ENCODE data around the gene RGL1.
"Not testable (repeated sequence)": the region's sequence is repeated elsewhere in the genome, so short reads cannot be mapped to it uniquely, and the experiment has no call there.

RGL1 gene

GRCh38 chr1:183785921-183786320 is 19.0 kb upstream of the RGL1 start:
- not testable (repeated sequence) for DNase-seq (ENCODE audit: low read depth, low spot score)

- DNase-seq (ENCODE audit: low read depth, low spot score): no peak
Measured at GRCh38 chr1:183787704-183788103, 17.2 kb upstream of the RGL1 start.

- no peak for DNase-seq (ENCODE audit: low read depth, low spot score)
Measured at GRCh38 chr1:183791319-183791718, 13.6 kb upstream of the RGL1 start.

- no peak for DNase-seq (ENCODE audit: low read depth, low spot score)
Measured at GRCh38 chr1:183792300-183792699, 12.6 kb upstream of the RGL1 start.

- no peak for DNase-seq (ENCODE audit: low read depth, low spot score)
Measured at GRCh38 chr1:183794088-183794487, 10.8 kb upstream of the RGL1 start.

- DNase-seq (ENCODE audit: low read depth, low spot score): no peak
Measured at GRCh38 chr1:183800449-183800848, 4.5 kb upstream of the RGL1 start.

- no peak for DNase-seq (ENCODE audit: low read depth, low spot score)
Measured at GRCh38 chr1:183801649-183802048, 3.3 kb upstream of the RGL1 start.

- no peak for DNase-seq (ENCODE audit: low read depth, low spot score)
Measured at GRCh38 chr1:183804387-183804786, 533 bp upstream of the RGL1 start.

GRCh38 chr1:183806125-183806524 is 1.2 kb downstream of the RGL1 start:
- DNase-seq (ENCODE audit: low read depth, low spot score): no peak

GRCh38 chr1:183806675-183807074 is 1.8 kb downstream of the RGL1 start:
- DNase-seq (ENCODE audit: low read depth, low spot score): no peak

- DNase-seq (ENCODE audit: low read depth, low spot score): no peak
Measured at GRCh38 chr1:183807549-183808168, 2.7 kb downstream of the RGL1 start.

- no peak for DNase-seq (ENCODE audit: low read depth, low spot score)
Measured at GRCh38 chr1:183808296-183809027, 3.5 kb downstream of the RGL1 start.

- DNase-seq (ENCODE audit: low read depth, low spot score): no peak
Measured at GRCh38 chr1:183810121-183810520, 5.2 kb downstream of the RGL1 start.

- DNase-seq (ENCODE audit: low read depth, low spot score): no peak
Measured at GRCh38 chr1:183810756-183811544, 6.0 kb downstream of the RGL1 start.

- no peak for DNase-seq (ENCODE audit: low read depth, low spot score)
Measured at GRCh38 chr1:183812128-183812527, 7.2 kb downstream of the RGL1 start.

- no peak for DNase-seq (ENCODE audit: low read depth, low spot score)
Measured at GRCh38 chr1:183812686-183813569, 8.0 kb downstream of the RGL1 start.

- DNase-seq (ENCODE audit: low read depth, low spot score): no peak
Measured at GRCh38 chr1:183814121-183814681, 9.3 kb downstream of the RGL1 start.

GRCh38 chr1:183816110-183816509 is 11.2 kb downstream of the RGL1 start:
- DNase-seq (ENCODE audit: low read depth, low spot score): no peak

GRCh38 chr1:183817576-183818288 is 12.8 kb downstream of the RGL1 start:
- DNase-seq (ENCODE audit: low read depth, low spot score): no peak

- no peak for DNase-seq (ENCODE audit: low read depth, low spot score)
Measured at GRCh38 chr1:183819059-183819458, 14.1 kb downstream of the RGL1 start.
